Measurements from ENCODE around the gene LTBP1. TPM values are rescaled to one million over a fixed set of nuclear protein-coding genes. Genes with fewer than 3 reads are reported as not detected.

LTBP1 gene
- total RNA-seq, 2 experiments from 2014 or later, result 61.1 to 82.6 TPM

- no peak for DNase-seq (ENCODE audit: low spot score)
- H3K79me2 ChIP-seq (ENCODE audit: insufficient read depth, low read depth, low read length), result no peaks in the 10 kb centered on the region
- H3K4me1 ChIP-seq (ENCODE audit: insufficient read depth, low read length, poor library complexity, severe bottlenecking), result peaks cover 8% of the 10 kb centered on the region
- H2AFZ ChIP-seq (ENCODE audit: low read length), result no peak overlapping the region
- intact Hi-C loops (cut with micrococcal nuclease; ENCODE audit: unreplicated experiment), result no loop called here
- no peaks in the 10 kb centered on the region for H4K20me1 ChIP-seq (ENCODE audit: insufficient read depth, low read length)
- no peaks in the 10 kb centered on the region for H3K9me3 ChIP-seq (ENCODE audit: low read length)
- H3K27ac ChIP-seq (ENCODE audit: low read depth, low read length, poor library complexity, severe bottlenecking), result no peak overlapping the region
- CTCF ChIA-PET (ENCODE audit: unreplicated experiment), result no interaction called here
- no peak overlapping the region for H3K4me2 ChIP-seq (ENCODE audit: low read length)
- H3K4me3 ChIP-seq (ENCODE audit: low read depth, low read length, poor library complexity, severe bottlenecking), result no peak overlapping the region
- POLR2A ChIA-PET, result no interaction called here
- peaks cover 67% of the 10 kb centered on the region for H3K36me3 ChIP-seq (ENCODE audit: insufficient read depth, low read length)
- no peaks in the 10 kb centered on the region for H3K9me2 ChIP-seq (ENCODE audit: insufficient read depth, low read length)
- BruUV-seq (replicated peaks), result no TSS peak
- TF ChIP-seq EZH2phosphoT487 (IDR thresholded peaks at IDR 0.05; ENCODE audit: borderline replicate concordance, low read depth, low read length) (no peak), CTCF (conservative IDR thresholded peaks at IDR 0.05; ENCODE audit: low read length) (no peak)
Observed at GRCh38 chr2:33209976-33210375, 263.2 kb downstream of the LTBP1 start.

DNA sequence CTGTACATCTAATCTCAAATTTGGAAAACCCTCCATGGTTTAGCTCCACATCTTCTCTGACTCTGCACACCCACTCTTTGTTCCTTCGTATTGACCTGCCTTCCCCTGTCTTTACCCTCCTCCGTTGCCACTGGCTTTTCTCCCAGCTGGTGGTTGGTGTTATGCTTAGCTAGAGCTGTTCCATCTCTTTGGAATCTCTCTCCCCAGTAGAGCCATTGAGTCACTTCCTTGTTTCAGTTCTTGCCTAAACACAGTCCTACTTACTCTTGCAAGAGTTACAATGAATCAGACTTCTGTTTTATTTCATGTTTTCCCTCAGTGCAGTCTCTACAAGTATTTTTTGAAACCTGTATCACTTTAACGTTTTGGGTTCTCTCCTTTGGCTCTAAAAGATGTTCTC is 263.9 kb downstream of the LTBP1 start:
- Histone ChIP-seq H3K27ac (ENCODE audit: low read depth, low read length, poor library complexity, severe bottlenecking) (no peak overlapping the region), H2AFZ (ENCODE audit: low read length) (no peak overlapping the region), H4K20me1 (ENCODE audit: insufficient read depth, low read length) (no peaks in the 10 kb centered on the region), H3K9me3 (ENCODE audit: low read length) (no peaks in the 10 kb centered on the region), H3K4me2 (ENCODE audit: low read length) (no peak overlapping the region), H3K79me2 (ENCODE audit: insufficient read depth, low read depth, low read length) (no peaks in the 10 kb centered on the region), H3K9me2 (ENCODE audit: insufficient read depth, low read length) (no peaks in the 10 kb centered on the region), H3K4me1 (ENCODE audit: insufficient read depth, low read length, poor library complexity, severe bottlenecking) (peaks cover 6% of the 10 kb centered on the region), H3K4me3 (ENCODE audit: low read depth, low read length, poor library complexity, severe bottlenecking) (no peak overlapping the region), H3K36me3 (ENCODE audit: insufficient read depth, low read length) (peaks cover 66% of the 10 kb centered on the region)
- TF ChIP-seq EZH2phosphoT487 (IDR thresholded peaks at IDR 0.05; ENCODE audit: borderline replicate concordance, low read depth, low read length), result no peak
- no peak for TF ChIP-seq CTCF (conservative IDR thresholded peaks at IDR 0.05; ENCODE audit: low read length)
- BruUV-seq (replicated peaks), result no TSS peak
- POLR2A ChIA-PET, result no interaction called here
- intact Hi-C loops (cut with micrococcal nuclease; ENCODE audit: unreplicated experiment), result no loop called here
- DNase-seq (ENCODE audit: low spot score), result no peak
- CTCF ChIA-PET (ENCODE audit: unreplicated experiment), result no interaction called here

- Histone ChIP-seq H4K20me1 (ENCODE audit: insufficient read depth, low read length) (no peaks in the 10 kb centered on the region), H3K36me3 (ENCODE audit: insufficient read depth, low read length) (peaks cover 67% of the 10 kb centered on the region), H3K4me2 (ENCODE audit: low read length) (no peak overlapping the region), H3K4me3 (ENCODE audit: low read depth, low read length, poor library complexity, severe bottlenecking) (no peak overlapping the region), H3K79me2 (ENCODE audit: insufficient read depth, low read depth, low read length) (no peaks in the 10 kb centered on the region), H2AFZ (ENCODE audit: low read length) (no peak overlapping the region), H3K27ac (ENCODE audit: low read depth, low read length, poor library complexity, severe bottlenecking) (no peak overlapping the region), H3K9me3 (ENCODE audit: low read length) (no peaks in the 10 kb centered on the region), H3K4me1 (ENCODE audit: insufficient read depth, low read length, poor library complexity, severe bottlenecking) (no peaks in the 10 kb centered on the region), H3K9me2 (ENCODE audit: insufficient read depth, low read length) (no peaks in the 10 kb centered on the region)
- DNase-seq (ENCODE audit: low spot score), result no peak
- ChIA-PET CTCF (ENCODE audit: unreplicated experiment) (no interaction called here), POLR2A (interaction anchor here (0.6 kb wide), 1 partner anchor 274 kb away, joined by 3 read pairs; no protein-coding TSS in a partner anchor)
- TF ChIP-seq EZH2phosphoT487 (IDR thresholded peaks at IDR 0.05; ENCODE audit: borderline replicate concordance, low read depth, low read length) (no peak), CTCF (conservative IDR thresholded peaks at IDR 0.05; ENCODE audit: low read length) (no peak)
- intact Hi-C loops (cut with micrococcal nuclease; ENCODE audit: unreplicated experiment), result no loop called here
- no TSS peak for BruUV-seq (replicated peaks)
Observed at GRCh38 chr2:33212151-33212550, 265.4 kb downstream of the LTBP1 start.
